Ecto neural progenitor cell (in vitro differentiated cells): ENCODE results near the gene NPR1.
"Not testable (repeated sequence)": the region's sequence is repeated elsewhere in the genome, so short reads cannot be mapped to it uniquely, and the experiment has no call there.

Experiments used
- DNase-seq: peaks from one replicate; pipeline ENCODE4 v3.0.0-alpha.2; 2018; ENCODE audit warnings: low spot score

NPR1 gene

DNA sequence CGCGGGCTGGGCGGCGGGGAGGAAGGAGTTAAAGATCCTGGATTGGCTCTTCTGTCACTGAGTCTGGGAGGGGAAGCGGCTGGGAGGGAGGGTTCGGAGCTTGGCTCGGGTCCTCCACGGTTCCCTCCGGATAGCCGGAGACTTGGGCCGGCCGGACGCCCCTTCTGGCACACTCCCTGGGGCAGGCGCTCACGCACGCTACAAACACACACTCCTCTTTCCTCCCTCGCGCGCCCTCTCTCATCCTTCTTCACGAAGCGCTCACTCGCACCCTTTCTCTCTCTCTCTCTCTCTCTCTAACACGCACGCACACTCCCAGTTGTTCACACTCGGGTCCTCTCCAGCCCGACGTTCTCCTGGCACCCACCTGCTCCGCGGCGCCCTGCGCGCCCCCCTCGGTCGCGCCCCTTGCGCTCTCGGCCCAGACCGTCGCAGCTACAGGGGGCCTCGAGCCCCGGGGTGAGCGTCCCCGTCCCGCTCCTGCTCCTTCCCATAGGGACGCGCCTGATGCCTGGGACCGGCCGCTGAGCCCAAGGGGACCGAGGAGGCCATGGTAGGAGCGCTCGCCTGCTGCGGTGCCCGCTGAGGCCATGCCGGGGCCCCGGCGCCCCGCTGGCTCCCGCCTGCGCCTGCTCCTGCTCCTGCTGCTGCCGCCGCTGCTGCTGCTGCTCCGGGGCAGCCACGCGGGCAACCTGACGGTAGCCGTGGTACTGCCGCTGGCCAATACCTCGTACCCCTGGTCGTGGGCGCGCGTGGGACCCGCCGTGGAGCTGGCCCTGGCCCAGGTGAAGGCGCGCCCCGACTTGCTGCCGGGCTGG lies at the start of gene NPR1:
NPR1 (plus strand) TSS at position 170 of the 818 bp plus-strand sequence; CDS start at position 591, 421 bp downstream.
- peak; percentile 58 for DNase-seq

DNA sequence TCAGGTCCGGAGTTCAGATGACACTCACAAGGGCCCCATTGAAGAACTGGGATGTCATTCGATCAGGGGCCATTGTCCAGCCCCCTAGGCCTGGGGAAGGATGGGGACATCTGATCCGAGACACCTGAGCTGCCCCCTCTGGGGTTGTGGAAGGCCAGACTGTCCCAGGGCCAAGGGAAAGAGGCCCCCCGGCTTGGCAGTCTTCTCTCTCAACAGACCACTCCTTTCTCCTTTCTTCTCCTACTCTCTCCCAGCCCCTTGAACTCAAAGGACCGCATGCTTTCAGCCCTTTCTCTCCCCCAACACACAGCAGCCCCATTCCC lies 49.2 kb upstream of the NPR1 start:
- DNase-seq: no peak

DNA sequence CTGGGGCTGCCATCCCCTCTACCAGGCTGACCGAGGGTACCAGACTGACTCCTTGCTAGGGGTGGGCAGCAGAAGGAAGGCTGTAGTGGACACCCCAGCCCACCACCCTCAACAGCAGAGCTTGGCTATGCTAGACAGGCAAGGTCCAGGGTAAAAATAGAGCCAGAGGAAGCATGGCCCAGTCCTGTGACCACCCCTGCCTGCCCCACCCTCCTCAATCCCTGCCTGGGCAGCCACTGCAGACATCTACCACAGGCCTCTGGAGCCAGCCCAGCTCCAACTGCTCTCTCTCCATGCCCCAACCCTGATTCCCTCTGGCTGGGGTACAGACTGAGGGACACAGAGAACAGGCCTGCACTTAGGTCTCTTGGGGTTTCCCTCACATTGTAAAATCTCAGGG lies 48.5 kb upstream of the NPR1 start:
- no peak for DNase-seq

DNA sequence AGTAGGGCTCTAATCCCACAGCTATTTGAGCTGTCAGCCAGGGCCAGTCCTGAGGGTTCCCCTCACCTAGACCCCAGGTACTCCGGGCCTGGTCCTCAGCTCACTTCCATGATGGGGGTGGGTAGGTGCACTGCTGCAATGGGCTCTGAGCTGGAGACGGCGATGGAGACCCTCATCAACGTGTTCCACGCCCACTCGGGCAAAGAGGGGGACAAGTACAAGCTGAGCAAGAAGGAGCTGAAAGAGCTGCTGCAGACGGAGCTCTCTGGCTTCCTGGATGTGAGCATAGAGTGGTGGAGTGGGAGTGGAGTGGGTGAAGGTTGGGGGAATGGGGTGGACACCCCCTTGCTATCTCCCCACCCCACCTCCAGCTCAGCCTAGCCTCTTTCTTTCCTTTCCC lies 48.1 kb upstream of the NPR1 start:
- no peak for DNase-seq

DNA sequence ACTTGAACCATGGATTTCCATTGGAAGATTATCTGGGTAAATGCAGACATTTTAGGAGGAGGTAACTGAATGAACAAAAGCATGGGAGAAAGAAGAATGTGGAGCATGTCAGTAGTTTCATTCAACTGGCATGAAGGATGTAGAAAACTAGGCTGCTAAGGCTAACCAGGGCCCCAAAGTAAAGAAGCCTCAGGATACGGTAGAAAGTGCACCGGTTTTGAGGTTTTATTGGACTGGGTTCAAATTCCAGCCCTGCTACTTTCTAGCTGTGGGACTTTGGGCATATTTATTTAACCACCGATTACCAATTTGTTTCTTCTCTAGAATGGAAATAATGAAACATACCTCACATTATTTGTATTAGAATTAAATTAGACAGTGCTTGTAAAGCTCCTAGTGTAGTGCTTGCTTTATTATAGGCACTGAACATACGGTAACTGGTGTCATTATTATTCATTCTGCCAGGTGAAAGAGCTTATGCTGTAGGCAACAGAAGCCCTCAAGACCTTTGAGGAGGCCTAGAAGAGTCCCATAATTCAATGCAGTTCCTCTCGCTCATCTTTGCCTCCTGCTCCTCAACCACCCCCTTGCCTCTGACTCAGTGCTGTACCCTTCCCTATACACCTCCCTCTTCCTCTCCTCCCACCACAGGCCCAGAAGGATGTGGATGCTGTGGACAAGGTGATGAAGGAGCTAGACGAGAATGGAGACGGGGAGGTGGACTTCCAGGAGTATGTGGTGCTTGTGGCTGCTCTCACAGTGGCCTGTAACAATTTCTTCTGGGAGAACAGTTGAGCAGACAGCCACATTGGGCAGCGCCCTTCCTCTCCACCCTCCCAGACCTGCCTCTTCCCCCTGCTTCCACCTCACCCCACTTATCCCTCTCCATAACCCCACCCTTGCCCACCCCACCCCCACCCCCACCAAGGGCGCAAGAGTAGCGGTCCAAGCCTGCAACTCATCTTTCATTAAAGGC lies 47.2 kb upstream of the NPR1 start:
- DNase-seq: no peak

DNA sequence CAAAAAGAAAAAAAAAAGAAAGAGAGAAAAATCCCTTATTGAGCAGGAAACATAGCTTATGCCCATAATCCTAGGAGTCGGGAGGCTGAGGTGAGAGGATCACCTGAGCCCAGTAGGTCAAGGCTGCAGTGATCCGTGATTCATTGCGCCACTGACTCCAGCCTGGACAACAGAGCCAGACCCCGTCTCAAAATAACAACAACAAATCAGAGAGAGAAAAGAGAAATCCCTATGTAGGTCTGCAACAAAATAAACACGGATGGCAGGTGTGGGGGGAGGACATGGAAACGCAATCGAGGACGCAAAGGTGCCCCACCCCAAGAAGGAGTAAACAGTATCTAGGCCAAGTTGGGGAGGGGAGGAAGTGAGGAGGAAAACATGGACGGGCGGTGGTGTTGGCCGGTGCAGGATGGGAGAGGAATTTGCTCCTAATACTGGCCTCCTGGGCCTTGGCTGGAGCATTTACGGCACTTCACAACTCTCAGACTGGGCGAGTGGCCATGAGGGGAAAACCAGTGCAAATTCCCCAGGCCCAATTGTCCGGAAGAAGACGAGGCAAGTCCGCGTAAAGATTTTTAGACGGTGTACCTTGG lies 45.2 kb upstream of the NPR1 start:
- no peak for DNase-seq

DNA sequence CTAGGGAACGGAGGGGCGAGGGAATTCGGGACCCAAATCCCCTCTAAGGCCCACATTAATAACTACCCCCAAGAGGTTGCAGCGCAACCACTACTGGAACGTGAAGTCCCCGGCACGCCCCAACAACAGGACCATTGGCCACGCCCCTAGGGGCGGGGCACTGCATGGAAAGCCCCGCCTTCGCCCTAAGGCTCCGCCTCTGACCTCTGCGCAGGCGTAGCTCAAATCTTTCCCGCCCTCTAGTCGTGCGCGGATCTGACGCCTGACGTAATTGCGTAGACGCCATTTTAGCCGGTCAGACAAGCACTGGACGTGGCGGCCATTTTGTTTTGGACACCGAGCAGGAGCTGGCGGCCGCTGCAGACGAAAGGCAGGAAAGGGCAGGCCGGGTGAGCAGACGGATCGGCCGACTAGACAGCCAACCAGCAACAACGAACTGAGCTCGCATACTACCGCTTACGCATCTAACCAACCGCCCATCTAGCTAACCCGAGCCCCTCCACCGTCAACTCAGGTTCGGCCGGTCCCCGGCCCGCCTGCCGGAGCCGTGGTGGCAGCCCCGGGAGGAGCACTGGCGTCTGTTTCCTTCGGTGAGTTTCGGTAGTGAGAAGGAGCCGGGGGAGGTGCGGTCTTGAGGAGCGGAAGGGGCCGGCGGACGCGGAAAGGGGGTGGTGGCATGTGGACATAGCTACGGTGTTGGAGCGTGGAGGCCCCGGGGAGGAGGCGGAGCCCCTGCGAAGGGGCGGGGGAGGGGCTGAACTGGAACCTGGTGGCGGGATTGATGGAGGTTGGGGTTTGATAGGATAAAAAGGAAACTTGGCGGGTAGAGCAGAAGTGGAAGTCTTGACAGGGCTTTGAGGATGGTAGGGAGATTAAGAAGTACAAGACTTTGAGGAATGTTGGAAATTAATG lies 44.5 kb upstream of the NPR1 start, which contains the start of gene CHTOP:
CHTOP (plus strand) TSS at position 313 of the 912 bp plus-strand sequence. CDS start 2,523 bp downstream, outside the sequence.
- peak; percentile 98 for DNase-seq

DNA sequence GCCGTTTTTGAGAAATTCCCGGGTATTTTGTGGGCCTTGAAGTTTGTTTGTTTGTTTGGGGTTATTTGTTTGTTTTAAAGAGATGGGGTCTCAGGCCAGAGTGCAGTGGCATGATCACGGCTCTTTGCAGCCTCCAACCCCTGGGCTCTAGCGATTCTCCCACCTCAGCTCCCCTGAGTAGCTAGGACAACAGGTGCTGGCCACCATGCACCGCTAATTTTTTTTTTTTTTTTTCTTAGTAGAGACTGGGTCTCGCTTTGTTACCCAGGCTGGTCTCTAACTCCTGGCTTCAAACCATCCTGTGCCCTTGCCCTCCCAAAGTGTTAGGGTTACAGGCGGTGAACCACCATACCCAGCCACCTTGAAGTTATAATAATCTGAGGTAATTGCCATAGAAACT lies 42.6 kb upstream of the NPR1 start:
- DNase-seq: no peak

DNA sequence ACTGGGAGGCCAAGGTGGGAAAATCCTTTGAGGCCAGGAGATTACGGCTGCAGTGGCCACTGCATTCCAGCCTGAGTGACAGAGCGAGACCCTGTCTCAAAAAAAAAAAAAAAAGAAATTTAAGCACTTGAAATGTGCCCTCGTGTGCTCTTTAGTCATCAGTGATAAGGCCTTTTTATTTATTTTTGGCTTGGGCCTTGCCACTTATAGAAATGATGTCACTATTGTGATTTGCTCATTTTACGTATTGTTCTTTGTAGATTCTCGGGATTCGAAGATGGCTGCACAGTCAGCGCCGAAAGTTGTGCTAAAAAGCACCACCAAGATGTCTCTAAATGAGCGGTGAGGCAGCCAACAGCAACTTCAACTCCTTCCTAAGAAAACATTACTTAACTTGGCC lies 42.2 kb upstream of the NPR1 start:
- no peak for DNase-seq

DNA sequence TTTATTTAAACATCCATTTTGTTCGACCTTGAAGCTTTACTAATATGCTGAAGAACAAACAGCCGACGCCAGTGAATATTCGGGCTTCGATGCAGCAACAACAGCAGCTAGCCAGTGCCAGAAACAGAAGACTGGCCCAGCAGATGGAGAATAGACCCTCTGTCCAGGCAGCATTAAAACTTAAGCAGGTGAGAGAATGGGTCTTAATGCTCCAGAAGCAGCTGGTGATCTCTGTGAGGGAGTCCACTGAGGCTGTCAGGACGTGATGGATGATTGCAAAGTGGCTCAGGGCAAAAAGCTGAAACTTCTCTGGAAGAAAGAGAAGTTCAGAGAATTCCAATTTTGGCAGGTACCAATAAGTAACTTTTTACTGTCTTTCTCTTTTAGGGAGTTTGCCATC lies 40.2 kb upstream of the NPR1 start:
- DNase-seq: no peak

DNA sequence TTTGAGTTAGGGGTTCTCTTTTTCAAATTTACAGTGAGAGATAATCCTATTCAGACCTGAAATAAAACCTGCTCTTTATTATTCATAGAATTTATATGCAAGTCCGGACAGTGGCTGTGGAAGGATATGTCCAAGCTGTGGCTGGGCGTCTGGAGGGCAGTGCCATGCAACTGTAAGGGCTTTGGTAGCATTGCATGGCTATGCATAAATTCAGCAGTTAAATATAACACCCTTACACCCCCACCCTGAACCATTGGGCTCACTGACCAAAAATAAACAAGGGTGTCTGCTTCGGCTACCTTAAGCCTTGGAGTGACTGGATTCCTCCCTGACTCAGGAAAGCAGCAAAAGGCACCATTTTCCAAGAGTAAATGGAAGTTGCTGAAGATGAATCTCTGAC lies 39.2 kb upstream of the NPR1 start:
- no peak for DNase-seq

DNA sequence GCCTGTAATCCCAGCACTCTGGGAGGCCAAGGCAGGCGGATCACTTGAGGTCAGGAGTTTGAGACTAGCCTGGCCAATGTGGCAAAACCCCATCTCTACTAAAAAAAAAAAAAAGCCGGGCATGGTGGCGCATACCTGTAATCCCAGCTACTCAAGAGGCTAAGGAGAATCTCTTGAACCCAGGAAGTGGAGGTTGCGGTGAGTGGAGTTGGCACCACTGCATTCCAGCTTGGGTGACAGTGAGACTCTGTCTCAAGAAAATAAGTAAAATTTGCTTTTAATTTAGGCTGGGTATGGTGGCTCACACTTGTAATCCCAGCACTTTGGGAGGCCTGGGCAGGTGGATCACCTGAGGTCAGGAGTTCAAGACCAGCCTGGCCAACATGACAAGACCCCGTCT lies 38.3 kb upstream of the NPR1 start:
- not testable (repeated sequence) for DNase-seq

DNA sequence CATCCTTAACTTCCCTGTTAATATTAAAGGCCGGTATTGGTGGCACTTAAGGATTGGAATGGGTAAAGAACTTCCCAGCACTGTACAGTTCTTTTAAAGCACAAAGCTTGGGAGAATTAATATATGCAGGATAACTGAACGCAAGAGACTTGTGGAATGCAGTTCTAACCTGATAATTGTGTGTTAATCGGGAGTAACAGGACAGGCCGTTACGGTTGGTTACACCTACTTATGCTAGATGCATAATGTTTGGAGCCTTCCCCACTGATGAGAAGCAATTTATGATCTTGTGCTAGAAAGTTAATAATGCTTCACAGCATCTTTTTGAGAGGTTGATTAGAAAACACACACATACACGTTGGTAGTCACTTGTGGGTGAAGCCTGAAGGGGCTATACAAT lies 37.6 kb upstream of the NPR1 start:
- DNase-seq: no peak

DNA sequence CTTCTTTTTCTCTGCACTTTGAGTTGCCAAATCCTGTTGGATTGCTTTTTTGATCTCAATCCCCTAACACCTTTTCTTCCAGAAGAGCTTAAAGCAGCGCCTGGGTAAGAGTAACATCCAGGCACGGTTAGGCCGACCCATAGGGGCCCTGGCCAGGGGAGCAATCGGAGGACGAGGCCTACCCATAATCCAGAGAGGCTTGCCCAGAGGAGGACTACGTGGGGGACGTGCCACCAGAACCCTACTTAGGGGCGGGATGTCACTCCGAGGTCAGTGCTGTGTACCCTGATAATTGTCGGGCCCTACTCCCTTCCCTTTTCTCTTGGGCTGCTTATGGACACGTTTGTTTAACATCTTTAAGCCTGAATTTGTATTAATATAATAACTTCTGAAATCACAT lies 36.3 kb upstream of the NPR1 start:
- DNase-seq: no peak

DNA sequence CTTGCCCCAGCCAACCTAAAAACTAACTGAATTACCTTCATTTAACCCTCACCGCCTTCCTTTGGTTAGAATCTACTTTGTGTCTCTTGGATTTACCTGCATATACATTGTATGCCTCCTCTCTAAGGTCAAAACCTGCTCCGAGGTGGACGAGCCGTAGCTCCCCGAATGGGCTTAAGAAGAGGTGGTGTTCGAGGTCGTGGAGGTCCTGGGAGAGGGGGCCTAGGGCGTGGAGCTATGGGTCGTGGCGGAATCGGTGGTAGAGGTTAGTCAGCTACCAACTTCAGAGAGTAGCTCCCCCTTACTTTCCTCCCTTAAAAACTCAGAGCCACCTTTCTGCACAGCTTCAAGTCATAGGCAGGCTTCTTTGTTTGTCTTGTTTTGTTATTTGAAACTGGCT lies 35.4 kb upstream of the NPR1 start:
- DNase-seq: no peak

DNA sequence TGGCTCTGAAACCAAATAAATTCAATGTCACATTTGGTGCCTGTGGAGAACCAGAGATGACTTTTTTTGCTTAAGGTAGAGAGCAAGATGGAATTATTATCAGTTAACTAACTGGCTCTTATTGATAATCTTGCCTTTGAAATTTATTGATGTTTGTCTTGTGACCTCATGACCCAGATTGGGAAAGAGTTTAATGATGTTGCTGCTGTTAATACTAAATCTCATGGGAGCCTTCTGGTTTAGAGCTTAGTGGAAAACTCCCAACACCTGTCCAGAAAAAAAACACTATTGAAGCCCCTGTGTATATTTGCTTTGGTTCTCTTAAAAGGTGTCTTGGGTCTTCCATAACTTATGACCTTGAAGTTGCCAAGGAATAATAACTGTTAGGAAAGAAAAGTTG lies 34.7 kb upstream of the NPR1 start:
- no peak for DNase-seq

DNA sequence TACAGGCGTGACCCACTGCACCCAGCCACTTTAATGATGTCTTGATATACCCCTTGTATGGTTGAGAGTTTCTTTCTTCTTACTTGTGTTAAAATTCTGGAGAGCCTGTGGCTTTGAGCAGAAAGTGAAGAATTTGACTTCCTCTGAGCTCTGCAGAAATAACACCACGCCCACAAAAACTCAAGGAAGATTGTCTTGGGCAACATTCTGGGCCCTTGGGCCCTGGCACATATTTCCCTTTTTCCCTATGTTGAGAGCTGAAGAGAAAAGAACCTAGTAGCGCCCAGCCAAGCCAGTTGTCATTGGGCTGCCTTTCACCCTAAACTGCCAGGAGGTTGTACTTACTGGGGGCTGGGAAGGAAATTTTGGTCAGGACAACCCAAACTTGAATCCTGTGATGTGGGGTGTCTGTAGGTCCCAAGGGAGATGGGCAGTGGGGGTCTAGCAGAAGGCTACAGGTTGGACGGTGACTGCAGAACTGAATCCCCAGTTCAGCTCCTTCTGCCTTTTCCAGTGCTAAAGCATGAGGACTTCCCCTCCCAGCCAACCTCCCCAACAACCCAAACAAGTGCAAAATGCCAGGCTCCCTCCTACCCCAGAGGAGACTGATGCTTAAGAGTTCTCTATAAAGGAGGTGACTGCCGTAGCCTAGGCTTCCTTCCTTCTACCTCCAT lies 31.7 kb upstream of the NPR1 start:
- DNase-seq: no peak

DNA sequence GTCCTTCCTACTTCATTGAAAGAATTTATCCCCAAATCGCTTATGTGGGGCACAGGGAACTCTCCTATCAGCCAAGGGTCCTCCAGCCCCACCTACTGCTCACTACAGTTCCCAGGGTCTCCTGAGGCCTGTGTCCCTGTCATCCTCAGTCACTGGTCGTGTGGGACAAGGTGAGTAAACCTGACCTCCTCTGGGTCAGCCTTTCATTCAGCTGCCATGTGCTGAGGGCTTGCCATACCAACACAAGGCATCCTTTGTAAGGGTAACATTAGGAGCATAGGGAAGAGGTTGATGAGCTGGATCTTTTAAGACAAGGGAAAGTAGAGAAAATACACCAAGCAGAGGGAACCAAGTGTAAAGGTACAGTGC lies 31.2 kb upstream of the NPR1 start:
- no peak for DNase-seq

DNA sequence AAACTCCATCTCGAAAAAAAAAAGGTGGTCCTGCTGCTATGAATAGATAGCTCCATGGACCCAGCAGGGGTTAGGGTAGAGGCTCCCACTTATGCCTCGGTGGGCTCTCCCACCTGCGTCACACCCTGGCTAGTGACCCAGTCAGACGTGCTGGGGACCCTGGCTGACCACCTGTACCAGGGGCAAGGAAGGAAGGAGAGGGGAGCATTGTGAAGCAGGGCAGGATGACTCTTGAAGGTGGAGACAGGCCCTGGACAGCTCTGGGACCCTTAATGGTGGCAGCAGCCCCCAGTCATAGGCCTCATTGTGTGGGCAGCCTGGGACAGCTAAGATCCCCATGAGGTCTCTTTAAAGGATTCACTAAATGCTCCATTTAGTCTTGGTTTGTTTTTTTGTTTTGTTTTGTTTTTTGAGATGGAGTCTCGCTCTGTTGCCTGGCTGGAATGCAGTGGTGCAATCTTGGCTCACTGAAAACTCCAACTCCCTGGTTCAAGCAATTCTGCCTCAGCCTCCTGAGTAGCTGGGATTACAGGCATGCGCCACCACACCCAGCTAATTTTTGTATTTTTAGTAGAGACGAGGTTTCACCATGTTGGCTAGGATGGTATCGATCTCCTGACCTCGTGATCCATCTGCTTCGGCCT lies 30.4 kb upstream of the NPR1 start:
- no peak for DNase-seq

DNA sequence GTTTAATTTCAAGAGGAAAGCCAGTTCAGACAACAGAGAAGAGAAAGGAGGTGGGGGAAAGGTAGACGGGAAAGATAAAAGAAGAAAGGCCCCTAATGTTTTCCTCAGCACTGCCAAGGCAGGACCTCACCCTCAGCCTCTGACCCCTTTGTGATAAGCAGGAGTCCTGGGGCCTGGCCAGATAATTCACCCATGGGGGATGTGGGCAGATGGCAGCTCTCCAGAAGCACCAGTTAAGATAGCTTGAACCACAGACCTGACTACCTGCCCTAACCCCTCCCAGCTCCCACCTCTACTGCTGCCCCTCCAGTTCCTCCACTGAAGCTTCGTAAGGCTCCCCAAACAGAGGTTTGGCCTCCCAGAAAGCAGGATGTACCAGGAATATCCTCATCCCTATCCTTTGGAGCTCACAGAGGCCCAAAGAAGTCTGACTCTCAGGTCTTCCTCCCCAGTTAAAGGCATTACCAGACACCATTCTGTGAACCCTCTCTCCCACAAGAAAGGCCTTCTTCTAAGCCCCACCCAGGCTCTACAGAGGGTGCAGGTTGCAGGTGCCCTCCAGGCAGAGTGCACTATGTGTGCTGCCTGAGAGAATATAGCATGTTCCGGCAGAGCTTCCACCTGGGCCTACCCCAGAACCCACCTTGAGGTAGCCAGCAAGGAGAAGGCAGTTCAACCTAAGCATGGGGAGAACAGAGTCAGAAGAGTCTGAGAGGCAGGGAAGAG lies 29.2 kb upstream of the NPR1 start:
- DNase-seq: no peak
